Amygdala (tissue), 56 donors: Measurements from ENCODE around the gene FOXJ1.

ENCODE experiments used
- DNase-seq, 56 donors: peaks; one replicate each; lab custom pipeline; 2025; lab: John Stamatoyannopoulos, UW

The FOXJ1 gene

GRCh38 chr17:76145231-76146052, 4.4 kb upstream of the FOXJ1 start:
- DNase-seq, result no peak

GRCh38 chr17:76142585-76143041, 1.6 kb upstream of the FOXJ1 start:
- no peak for DNase-seq

DNA sequence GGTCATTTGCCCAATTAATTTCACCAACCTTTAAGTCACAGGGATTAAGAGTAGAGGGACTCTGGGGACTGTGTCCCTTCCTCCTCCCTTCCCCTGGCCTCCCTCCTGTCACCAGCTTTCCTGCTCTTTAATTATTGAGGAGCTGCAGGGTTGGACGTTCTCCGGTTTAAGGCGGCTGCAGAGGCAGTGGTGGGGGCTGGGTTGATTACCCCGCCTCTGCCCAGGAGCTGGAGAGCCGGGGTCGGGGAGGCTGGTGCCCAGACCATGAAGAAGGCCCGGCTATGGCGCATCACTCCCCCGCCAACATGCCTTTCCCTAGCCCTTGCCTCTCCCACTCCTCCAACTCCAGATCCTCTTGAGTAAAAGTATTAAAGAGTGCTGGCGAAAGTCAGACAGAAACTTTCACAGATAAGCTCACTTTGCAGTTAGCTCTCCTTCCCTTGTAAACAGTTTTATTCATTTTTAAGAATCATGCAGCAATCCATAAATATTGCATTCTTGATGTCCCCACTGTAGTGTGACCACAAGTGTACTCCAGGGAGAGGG, 1.1 kb upstream of the FOXJ1 start:
- no peak for DNase-seq

- no peak for DNase-seq
Measured at GRCh38 chr17:76140661-76141211, 309 bp downstream of the FOXJ1 start.

GRCh38 chr17:76139801-76140660, 1.0 kb downstream of the FOXJ1 start:
- DNase-seq, result peak in 1 of 56 donors; percentile 51

DNA sequence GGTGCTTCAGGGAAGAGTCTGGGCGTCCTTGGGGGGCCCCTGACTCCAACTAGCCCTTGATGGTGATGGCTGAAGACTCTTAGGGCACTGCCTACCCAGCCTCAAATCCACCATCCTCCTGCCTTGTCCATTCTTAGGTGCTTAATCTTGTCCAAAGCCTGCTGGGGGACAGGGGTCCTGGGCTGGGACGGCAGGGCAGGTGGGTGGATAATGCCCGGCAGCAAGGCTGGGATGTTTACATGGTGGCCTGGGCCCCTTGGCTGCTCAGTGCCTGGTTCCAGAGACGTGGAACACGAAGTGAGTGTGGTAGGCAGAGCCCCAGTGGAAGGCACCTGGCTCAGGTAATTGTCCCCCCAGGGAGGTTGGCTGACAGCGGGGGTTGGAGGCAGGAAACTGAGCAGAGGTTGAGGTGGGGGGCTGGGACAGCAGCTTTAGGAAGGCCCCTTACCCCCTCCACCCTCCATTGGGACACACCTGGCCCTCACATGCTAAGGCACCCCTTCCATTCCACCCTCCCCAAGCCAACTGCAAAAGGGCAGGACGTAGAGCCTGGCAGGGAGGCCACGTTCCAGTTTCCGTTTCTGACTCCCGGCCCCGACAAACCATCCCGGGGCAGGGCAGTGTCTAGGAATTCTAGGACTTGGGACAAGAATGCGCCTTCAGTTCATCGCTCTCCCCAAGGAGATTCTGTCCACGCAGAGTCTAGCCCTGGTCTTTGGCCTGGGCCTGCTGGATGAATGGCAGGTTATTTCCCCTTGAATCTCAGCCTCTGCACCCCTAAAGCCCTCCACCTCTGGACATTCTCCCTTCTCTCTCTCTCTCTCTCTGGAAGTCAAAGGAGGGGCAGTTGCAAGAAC, 1.9 kb downstream of the FOXJ1 start:
- DNase-seq, result no peak

DNA sequence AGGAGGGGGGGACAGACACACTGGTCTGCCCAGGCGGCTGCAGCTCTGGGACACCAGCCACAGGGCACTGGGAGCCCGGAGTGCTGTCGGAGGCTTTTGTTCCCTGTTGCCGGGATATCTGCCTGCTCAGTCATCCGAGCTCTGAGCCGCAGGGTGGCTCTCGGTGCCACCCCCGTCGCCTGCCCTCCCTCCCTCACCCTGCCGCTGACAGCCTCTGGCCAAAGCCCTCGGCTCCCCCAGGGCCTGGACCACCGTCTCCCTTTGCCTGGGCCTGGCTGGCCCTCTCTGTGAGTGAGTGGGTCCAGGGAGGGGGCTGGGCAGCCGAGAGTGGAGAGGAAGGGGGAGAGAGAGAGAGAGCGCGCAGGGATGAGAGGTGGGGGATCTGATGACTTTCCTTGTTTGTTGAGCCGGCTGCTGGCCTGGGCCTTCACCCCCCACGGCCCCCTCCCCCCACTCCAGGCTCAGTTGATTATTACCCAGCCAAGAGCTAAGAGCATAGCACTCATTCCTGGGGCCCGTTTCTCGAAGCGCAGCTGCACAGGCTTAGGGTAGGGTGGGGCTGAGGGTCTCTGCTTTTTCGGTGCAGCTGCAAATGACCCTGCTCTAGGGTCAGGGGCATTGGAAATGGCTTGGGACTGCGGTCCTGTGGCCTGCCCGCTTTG, 2.7 kb downstream of the FOXJ1 start:
- peak in 52 of 56 donors; percentile 13 to 89 (median 59) for DNase-seq

DNA sequence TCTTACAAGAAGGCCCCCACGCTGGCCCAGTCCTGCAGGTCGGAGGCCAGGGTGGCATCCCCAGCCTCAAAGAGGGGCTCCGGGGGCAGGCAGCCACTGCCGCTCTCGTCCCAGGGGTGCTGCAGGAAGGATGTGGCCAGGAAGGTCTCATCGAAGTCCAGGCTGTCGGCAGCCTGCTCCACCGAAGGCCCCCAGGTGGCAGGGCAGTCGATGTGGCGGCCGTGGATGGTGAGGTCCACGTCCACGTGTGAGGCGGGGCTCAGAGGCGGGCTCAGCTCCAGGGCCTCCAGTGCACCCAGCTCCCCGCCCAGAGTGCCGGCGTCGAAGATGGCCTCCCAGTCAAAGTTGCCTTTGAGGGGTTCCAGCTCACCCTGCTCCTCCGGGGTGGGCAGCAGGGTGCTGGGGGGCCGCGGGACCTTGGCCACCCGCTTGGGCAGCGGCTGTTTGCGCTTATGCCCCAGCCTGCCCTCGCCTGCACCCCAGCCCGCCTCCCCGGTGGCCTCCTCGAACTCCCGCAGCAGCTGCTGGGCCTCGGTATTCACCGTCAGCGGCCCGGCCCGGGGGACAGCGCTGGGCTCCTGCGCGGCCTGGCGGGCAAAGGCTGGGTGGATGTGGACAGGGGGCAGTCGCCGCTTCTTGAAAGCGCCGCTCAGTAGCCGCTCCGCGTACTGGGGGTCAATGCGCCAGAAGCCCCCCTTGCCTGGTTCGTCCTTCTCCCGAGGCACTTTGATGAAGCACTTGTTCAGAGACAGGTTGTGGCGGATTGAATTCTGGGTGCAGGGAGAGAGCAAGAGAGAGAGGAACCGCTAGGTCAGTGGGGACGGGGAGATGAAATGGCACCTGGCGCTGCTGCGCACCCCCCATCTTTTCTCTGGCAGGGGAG, 3.5 kb downstream of the FOXJ1 start:
- DNase-seq, result peak in 1 of 56 donors; percentile 44

- DNase-seq, result no peak
Measured at GRCh38 chr17:76137001-76137350, 4.1 kb downstream of the FOXJ1 start.

GRCh38 chr17:76136276-76137000, 4.6 kb downstream of the FOXJ1 start:
- DNase-seq, result no peak

GRCh38 chr17:76135810-76136188, 5.2 kb downstream of the FOXJ1 start:
- no peak for DNase-seq

- DNase-seq, result no peak
Measured at GRCh38 chr17:76134911-76135809, 5.9 kb downstream of the FOXJ1 start.

DNA sequence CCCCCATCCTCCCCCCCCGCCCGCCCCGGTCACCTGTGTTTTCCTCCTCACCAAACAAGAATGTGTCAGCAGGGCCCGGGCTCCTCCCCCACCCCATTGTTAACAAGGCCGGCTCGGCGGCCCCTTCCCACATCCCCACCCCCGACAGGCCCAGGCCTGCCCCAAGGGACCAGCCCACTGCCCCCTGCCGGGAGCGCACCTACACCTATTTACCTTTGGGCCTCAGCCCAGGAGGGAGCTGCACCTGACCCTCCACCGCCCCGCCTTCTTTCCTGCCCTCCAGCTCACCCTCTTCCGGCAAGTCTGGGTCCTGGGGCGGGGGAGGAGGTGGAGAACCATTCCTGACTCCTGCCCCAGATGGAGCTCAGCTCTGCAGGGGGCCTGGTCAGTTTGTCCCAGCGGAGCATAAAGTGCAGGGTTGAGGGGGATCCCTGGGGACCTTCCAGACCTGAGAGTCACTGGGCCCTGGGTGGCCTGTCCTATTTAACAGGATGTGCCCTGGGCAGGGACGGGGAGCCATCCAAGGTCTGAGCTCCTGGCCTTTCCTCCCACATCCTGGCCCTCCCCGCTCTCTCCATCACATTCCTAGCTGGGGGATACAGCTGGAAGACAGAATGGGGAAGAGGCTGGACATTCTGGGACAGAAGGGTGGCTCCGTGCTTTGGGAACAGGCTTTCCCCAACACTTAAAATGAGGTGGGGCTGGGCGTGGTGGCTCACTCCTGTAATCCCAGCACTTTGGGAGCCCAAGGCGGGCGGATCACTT, 8.3 kb downstream of the FOXJ1 start:
- DNase-seq, result no peak

DNA sequence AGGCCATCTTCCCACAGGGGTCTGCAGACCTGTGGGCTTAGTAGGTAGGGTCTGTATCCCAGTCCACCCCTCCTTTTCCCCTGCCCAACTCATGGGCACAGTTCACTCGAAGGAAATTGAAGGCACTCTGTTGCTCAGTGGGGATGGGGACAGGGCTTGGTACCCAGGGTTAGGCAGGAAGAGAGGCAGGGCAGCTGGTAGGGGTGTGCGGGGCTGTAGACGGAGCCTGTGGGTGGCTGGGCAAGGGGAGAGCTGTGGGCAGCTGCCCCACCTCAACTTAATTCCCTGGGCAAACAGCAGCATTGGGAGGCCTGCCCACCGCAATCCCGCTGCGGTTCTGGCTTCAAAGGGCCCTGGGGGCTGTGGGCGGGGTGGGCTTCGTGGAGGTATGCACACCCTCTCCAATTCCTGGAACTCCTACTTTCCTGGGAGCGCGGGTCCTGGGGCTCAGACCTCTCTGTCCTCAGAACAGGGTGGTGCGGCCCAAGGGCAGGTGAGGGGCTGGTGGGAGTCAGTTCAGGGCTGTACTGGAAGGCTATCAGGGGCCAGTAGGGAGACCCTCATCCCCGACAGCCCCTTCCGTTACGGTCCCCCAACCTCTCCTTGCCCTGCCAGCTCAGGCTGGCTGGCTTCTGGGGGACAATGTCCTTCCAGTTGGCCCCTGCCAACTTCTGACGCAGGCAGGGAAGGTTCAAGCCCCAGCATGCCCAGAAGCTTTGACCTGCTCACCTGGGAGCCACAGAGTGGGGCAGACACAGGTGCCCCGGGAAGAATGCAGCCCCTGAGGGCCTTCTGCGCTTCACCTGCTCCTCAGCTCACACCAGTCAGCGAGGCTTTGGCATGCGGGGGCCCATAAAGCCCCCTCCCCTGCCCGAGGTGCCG, 9.1 kb downstream of the FOXJ1 start:
- DNase-seq, result no peak
